Effector CD4-positive, alpha-beta T cell (primary cell): Measurements from ENCODE around the gene PIP4K2B.
A peak's percentile ranks its signal among the peaks of the same experiment; 100 is the strongest.

Experiments
- DNase-seq: peaks from one replicate; pipeline ENCODE4 v3.0.0-alpha.2; 2020

PIP4K2B gene

DNA sequence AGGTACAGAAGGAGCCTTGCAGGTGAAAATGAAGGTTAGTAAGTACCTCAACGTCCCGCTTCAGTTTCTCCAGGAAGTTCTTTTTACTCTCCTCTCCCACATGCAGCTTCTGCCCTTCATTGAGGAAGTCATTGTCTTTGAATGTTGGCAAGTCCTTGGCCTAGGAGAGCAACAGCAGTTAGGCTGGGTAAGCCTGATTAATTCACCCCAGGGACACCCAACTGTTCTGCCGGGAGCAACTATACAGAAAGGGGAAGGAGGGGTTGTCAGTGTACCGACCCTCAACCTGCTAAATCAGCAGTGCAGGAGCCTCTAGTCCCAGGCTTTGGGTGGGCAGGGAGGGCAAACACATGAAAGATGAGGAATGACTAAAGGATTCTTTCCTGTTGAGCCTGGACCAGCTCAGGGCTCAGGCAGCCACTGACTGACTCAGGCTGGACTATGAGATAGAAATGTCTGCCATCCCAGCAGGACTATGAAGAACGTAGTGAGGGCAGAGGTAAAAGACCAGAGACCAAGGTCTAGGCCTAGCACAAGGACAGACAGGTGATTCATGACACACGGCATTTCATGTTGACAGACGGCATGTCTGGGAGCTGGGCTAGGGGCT lies 21.6 kb downstream of the PIP4K2B start:
- DNase-seq, result no peak

DNA sequence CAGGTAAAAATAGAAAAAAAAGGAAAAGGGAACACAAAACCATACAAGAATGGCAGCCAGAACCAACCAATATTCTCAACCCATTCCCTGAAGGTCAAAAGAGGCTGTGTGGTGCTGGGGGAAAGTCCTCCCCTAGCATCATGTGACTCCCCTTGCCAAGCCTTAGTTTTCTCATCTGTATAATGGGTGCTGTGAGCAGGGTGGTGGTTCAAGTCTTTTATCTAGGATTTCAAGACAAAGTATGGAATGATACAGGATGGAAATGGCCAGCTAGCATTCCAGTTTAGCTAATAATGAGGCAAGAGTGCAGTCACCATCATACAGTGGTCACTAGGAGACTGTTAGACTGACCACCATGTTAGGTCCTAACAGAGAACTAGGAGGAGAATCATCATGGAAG lies 26.1 kb downstream of the PIP4K2B start:
- DNase-seq, result no peak

DNA sequence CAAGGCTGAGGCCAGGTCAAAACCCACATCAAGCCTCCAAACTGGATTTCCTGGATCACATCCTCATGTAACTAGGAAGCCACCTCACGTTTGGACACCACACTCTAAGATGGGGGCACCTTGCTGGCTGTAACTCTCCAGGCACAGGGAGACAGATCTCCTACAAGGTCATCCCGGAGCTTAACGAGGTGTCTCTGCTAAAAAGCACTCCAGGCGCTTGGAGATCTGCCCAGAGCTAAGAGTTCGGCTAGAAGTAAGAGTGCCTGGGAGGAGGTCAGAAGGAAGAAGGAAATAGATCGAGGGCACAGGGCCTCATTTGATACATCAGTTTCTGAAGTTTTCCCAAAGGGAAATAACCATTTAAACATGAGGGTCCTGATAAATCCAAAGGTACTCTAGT lies 30.9 kb downstream of the PIP4K2B start:
- no peak for DNase-seq

DNA sequence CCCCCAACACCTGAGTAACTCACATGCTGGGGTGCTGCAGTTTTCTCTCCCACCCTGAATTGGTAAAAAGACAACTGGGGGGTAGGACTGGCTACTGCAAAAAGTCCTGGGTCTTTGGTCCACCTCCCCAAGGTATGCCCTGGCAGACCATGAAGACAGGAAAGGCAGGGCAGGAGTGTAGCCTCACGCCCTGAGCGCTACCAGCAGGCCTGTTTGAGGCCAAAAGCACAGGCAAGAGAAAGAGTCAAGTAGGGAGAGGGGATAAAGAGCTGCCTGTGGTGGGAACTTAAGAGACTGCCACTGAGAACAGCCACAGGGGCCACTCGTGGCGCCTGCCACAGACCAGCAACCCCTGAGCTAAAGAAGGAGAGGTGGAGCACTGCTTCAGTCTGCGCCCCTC lies 33.0 kb downstream of the PIP4K2B start:
- DNase-seq, result no peak

DNA sequence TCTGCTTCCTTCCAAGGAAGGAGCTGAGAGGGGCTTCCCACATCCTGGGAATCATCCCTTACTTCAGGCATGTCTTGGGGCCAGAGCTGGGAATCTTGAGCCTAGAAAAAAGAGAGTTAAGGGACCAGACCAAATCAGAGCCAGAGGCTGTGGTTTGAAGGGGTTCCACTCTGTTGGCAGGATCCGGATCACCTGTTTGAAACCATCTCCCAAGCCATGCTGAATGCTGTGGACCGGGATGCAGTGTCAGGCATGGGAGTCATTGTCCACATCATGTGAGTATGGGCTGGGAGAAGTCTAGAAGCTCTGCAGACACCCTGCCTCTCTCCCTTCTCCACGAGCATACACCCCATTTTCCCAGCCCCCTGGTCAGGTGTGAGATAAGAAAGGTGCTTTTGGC lies 37.1 kb downstream of the PIP4K2B start:
- DNase-seq, result no peak

DNA sequence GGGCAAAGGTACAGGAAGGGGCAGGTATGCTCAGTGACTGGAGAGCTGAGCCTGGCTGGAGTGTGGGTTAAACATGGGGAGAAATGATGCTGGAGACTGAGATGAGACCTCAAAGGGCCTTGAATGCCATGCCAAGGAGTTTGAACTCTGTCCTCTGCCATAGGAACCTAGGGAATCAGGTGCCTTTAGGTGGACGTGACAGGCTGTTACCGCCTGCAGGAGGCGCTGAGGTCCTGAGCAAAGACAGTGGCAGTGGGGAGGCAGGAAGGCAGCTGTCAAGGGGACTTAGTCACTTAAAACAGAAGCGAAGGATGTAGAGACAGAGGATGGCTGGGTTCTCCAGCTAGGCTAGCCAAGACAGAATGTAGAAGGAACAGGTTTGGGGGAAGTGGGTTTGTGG lies 37.7 kb downstream of the PIP4K2B start:
- DNase-seq, result no peak

DNA sequence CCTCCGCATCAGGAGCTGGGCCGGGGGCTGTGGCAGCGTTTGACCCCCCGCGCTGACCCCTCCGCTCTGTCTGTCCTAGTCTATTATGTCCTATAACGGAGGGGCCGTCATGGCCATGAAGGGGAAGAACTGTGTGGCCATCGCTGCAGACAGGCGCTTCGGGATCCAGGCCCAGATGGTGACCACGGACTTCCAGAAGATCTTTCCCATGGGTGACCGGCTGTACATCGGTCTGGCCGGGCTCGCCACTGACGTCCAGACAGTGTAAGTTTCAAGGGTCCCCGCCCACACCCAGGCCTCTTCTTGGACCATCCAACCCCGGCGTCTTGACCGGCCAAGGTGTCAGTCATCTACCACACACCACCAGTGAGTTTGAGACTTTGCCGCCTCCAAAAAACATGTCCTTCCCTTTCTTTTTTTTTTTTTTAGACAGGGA lies 46.3 kb downstream of the PIP4K2B start:
- no peak for DNase-seq

DNA sequence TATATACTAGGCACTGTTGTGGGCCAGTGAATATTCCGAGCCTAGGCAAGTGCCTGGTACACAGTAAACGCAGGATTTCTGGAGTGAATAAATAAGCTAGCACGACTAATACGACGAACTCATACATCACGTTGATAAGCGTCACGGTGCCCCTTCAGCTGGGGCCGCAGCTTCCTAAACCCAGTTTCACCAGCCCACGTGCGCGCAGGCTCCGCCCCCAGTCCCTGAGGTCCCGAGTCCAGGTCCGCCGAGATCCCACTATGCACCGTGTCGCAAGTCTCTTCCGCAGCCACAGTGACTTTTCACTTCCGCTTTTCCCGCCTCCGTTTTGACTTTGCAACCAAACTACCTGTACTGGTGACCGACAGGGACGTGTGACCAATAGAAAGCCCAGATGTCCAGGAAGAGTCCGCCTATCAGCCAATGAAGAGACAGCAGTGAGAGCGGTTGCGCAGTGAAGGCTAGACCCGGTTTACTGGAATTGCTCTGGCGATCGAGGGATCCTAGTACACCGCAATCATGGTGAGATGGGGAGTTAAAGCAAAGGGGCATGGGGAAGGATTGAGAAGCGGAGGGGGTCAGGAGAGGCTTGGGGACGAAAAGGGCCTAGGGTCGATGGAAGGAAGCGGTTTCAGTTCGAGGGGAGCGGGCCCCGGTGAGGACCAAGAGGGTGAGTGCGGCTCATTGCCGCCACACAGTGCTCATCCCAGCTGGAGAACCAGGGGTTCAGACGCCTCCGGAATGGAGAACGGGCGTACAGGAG lies 46.9 kb downstream of the PIP4K2B start, which contains the start of gene PSMB3:
PSMB3 (plus strand) TSS at position 434 of the 763 bp plus-strand sequence; CDS start at position 520, 86 bp downstream.
- DNase-seq, result peak; percentile 94

DNA sequence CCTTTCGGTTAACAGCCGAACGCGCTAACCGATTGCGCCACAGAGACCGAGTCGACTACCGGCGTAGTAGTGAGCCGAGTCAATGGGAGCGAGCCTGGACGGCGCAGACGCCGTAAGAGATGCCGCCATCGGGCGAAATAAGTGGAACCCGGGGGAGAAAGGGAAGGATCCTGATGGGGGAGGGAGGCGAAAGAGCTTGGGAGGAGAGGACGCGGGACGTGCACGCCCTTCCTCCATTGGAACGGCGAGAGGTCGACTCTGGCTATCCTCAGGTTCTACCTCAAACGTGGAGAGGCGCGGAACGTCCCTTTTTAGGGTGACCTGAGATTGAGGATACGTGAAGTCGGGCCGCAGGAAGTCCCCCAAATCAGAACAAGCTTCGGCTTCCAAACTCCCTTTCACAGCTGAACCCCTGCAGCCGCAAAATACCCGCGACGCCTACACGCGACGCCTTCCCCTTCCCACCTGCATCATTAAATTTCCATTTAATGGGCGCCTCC lies 47.5 kb downstream of the PIP4K2B start:
- peak; percentile 61 for DNase-seq

DNA sequence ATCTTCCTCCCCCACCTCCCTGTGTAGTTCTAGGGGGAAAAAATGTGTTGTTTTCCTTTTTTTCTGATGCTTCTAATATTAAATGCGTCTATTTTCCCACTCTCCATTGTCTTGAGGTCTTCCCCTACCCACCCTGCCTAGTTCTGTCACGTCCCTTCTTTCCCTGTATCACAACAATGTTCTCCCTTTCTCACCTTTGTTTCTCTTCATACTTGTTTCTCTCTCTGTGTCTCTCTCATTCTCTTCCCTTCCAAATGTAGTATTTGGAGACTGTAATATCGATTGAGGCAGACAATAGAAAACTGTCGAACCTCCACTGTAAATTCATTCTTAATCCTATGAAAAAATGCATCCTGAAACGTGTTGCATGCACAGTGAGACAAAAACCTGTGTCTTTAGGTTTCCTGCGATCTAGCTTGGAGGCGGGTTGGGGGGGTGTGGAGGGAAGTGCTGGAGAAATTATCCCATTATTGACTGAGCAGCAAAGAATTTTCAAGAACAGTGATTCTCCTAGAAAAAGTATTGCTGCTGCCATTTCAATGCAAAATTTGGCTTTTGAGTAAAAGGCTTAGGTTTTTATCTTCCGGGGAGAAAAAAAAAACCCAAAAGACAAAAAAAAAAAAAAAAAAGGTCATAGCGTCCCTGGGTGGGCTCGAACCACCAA lies 48.1 kb downstream of the PIP4K2B start:
- no peak for DNase-seq

DNA sequence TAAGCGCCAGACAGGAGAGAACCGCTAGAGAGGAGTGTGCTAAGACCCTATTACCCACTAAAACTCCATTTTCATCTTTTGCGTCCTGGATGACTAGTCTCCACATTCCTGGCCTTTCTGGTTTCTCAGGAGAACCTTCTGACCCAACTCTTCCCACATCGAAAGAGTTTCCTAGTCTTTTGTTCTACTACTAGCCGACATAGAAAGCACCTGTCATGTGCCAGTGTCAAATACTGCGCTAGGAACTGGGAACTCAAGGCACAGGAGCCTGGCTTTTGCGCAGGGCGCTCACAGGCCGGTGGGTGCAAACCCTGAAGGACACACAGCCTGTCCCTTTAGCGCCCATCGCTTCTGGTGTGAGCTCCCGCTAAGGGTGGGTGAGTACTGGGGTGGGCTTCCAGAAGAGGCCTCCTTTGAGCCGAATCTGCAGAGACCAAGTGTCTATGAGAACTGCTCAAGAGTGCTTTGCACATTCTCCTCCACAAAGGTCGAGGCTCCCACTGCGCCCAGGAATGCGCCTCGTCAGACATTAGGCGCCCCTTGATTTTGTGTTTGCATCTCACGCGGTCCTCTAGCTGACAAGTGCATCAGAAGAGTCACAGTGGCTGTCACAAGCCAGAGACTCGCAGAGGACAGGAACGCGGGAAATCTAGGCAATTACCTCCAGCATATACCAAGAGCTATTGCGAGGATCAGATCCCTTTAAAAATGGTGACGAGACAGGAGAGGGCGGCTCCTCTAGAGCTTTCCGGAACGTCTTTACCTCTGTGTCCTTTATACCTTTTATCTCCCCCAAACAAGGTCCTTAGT lies 48.8 kb downstream of the PIP4K2B start:
- DNase-seq, result no peak

DNA sequence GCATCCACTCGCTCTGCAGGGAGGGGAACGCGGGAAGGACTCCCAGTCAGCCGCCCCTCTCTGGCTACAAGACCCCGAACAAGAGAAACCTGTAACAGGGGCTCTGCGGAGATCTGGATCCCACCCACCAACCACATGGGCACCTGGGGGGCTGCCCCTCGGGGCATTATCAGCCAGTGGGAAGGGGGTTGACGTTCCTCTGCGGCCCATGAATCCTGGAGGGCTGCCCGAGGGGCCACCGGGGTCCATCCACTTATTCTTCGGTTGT lies 49.4 kb downstream of the PIP4K2B start:
- no peak for DNase-seq

DNA sequence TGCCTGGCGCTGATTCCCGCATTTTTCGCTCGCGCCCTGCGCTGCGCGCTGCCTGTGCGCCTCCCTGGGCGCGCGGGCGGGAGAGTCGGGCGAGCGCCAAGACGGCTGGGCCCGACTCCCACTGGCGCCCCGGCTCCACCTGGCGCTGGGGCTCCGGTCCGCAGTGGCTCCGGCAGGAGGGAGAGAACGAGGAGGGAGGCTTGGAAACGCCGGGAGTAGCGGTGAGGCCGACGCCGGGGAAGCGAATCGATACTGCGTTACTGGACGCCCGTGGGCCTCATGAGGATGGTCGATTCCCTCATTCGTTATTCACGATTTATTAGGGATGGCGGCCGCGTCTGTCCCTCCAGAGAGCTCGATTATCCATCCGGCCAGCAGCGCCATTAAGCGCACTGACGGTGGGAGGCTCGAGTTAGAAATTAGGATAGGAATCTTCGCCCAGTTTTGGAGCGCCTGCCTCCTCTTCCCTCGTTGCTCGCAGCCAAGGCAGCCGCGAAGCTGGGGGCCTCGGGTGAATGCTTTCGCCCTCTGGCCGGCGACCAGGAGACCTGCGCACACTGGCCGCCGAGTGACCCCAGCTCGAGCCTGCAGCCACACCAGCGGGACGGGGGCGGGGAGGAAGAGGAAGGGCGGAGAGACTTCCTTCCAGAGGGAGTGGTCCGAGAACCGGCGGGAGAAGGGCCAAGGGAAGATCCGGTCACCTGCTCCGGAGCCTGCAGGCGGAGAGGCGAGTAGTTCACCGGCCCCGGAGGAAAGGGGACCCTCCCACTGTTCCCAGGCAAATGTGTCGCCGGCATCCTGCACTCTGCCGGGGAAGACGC lies 49.9 kb downstream of the PIP4K2B start:
- no peak for DNase-seq

DNA sequence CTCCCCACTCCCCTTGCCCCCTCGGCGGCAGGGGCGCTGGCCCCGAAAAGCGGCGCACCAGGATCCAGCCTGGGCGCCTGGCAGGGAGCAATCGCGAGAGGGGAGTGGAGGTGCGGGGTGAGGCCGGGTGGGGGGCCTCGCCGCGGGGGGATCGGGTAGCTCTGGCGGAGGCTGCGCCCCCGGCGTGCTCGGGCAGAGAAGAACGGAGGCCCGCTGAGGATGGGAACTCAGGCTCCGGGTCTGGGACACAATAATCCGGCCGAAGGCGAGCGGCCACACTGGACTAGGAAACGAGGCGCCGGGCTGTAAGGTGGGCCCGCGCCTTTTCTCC lies 50.5 kb downstream of the PIP4K2B start:
- no peak for DNase-seq

DNA sequence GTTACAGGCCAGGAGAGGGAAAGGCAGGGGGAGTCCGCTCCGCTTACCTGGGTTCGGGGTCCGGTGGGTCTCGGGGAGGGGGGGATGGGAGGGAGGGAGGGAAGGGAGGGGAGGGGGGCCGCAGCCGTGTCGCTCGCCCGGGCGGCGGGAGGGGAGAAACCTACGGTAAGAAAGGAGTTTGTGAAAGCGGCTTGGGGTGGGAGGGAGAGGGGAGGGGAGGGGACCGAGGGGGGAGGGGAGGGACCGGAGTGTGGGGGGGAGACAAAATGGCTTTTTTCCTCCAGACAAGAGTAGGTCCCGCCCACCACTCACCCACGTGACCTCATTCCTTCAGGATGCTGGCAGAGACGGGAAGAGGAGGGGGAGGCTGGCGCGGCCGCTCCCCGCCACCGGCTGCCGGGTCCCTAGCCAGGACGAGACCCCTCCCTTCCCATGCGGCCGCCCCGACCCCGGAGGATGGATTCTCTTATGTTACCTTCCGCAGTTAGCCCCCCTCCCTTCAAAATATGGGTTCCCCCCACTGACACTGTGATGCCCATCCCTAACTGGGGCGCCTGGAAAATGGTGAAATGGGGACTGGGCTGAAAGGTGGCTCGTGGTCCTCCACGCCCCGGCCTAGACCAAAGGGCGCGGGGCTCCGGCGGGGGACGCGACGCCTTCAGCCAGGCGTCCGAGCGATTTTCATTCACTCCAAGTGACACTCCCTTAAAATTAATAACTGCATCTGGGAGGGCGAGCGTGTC lies 51.0 kb downstream of the PIP4K2B start, which contains the start of gene PCGF2:
PCGF2 (minus strand) TSS at position 188 of the 743 bp plus-strand sequence. CDS start 7,934 bp downstream, outside the sequence.
- DNase-seq, result no peak

DNA sequence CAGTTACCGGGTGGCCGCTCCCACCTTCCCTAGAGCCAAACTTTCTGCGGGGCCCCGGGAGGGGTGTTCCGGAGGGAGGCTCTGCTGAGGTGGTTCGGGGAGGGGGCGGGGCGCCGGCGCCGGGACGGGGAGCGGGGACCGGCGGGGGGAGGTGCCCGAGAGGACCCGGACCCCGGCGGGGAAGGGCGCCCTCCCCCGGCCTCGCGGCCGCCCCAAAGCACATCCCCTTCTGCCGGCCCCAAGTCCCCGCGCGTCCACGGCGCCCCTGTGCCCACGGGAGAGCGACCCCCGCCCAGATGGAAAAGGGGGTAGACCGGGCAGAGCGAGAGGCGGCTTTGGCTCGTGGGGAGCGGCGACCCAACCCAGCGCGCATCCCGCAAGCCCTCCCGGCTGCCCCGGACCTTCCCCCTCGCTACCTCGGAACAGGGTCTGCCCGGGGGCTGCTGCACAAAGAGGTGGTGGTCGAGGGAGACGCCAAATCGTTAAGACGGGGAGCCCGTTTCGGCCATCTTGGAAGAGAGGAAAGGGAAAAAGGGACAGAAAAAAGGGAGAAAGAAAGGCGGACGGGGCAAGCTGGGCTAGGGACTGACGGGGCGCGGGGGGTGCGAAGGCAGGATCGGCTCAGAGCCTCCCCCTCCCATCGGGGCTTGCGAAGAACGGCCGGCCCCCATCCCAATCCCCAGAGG lies 51.8 kb downstream of the PIP4K2B start:
- DNase-seq, result no peak

DNA sequence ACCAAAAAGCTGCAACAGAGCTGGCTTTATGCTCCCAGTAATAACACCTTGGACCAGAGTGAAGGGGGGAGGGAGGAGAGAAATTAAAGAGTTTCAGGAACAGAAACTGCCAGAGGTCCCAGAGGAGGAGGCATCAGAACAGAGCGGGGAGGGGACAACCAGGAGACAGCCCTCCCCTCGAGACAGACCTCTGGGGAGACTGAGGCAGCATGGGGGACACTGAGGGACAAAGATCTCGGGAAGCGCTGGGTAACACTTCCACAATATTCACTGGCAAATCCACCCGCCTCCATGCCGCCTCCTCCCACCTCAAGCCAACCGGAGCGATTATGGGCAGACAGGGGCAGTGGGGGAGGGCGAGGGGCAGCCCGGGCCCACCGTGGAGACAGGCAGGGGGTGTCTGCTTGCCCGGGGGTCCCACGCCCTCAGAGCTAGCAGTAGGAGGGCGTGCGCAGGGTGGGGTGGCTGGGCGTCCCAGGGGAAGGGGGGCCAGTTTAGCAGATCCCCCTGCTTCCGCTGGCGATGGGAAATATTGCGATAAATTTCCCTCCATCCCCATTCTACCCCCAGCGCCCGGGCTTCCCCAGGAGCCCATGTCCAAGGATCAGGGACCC lies 52.4 kb downstream of the PIP4K2B start:
- DNase-seq, result no peak

DNA sequence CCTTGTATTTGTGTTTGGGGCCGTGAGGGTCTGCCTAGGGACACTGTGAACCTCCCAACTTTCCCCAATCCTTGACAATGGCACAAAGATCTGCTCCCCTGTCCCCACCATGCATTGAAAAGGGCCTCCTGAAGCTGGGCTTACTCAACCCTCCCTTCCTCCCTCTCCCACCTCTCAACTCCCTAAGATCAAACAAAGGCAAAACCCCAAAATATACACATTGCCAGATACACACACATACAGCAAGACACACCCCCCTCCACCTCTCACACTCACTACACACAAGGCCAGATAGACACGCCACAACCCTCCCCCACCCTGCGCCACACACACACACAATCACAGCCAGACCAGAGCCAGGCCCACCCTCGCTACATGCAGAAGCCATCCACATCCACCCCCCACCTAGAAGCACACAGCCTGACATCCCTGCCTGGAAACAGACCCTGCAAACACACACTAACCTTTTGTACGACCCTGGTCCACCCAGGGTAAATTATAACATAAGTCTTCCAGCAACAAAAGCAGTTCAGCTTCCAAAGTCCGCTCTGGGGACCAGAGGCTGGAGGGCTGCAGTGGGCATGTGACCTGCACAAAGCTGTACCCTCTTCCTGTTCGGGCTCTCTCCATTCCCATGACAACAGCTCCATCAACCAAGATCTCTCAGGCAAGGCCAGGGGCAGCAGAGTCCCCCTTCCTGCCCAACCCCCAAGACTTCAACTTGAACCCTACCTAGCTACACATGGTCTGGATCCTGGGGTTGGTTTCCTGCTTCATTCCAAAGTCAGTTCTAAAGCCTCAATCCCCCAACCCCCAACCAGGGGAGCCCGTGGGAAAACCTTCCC lies 53.1 kb downstream of the PIP4K2B start:
- no peak for DNase-seq

DNA sequence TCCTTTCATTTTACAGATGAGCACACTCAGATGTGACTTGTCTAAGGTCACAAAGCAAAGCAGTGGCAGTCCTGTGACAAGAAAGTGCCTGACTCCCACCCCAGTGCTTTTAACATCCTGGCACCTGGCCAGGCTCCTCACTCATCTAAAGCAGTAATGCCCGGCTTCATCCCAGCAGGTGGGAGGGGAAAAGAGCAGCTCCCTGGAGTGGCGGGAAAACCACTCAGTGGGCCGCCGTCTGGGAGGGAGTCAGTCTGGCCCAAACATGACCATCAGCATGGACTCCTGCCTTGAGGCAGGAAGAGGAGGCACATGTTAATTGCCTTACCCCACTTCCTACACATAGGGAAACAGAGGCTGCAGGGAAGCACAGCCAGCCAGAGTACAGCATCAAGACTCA lies 53.8 kb downstream of the PIP4K2B start:
- DNase-seq, result no peak
